Subcutaneous adipose tissue (tissue), 4 donors: ENCODE measurements around the gene FLYWCH2. TPM values are rescaled to one million over a fixed set of nuclear protein-coding genes. Genes with fewer than 3 reads are reported as not detected.

Experiments used
- total RNA-seq, 4 donors: library from RNA; depleted of rRNA; stranded (reverse); fragments of >200 nt; gene quantifications; one replicate each; pipeline ENCODE4 v1.1.0, GENCODE V29; 2016
- TF ChIP-seq, protein P1 (sequence below): fragments of 450-650 bp; IDR thresholded peaks from one replicate; pipeline ENCODE4 v1.5.1; 2016; ENCODE audit warnings: low read depth, mild to moderate bottlenecking, control low read depth, antibody characterized with exemption, moderate library complexity

The FLYWCH2 gene
- total RNA-seq, 4 donors from 2014 or later = 20.5 to 61.4 (median 29.1) TPM

DNA sequence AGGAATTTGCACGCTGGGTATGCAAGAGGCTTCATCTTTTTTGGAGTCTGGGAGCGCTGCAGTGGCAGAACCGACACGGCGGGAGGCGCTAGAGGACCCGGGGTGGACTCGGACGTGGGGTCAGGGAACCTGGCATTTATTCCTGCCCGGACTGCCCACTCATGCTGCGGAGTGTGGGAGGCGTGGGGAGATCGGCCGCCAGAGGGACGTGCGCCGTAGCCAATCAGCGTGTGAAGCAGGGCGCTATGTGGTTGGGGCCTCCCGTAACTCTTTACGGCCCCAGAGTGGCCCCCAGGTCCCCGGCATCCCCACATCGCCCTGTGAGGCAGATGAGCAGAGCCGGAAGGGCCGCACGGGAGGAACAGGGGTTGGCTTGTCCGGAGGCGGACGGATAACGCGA lies 11.2 kb downstream of the FLYWCH2 start:
- TF ChIP-seq, protein P1, sequence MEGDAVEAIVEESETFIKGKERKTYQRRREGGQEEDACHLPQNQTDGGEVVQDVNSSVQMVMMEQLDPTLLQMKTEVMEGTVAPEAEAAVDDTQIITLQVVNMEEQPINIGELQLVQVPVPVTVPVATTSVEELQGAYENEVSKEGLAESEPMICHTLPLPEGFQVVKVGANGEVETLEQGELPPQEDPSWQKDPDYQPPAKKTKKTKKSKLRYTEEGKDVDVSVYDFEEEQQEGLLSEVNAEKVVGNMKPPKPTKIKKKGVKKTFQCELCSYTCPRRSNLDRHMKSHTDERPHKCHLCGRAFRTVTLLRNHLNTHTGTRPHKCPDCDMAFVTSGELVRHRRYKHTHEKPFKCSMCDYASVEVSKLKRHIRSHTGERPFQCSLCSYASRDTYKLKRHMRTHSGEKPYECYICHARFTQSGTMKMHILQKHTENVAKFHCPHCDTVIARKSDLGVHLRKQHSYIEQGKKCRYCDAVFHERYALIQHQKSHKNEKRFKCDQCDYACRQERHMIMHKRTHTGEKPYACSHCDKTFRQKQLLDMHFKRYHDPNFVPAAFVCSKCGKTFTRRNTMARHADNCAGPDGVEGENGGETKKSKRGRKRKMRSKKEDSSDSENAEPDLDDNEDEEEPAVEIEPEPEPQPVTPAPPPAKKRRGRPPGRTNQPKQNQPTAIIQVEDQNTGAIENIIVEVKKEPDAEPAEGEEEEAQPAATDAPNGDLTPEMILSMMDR = no peak

DNA sequence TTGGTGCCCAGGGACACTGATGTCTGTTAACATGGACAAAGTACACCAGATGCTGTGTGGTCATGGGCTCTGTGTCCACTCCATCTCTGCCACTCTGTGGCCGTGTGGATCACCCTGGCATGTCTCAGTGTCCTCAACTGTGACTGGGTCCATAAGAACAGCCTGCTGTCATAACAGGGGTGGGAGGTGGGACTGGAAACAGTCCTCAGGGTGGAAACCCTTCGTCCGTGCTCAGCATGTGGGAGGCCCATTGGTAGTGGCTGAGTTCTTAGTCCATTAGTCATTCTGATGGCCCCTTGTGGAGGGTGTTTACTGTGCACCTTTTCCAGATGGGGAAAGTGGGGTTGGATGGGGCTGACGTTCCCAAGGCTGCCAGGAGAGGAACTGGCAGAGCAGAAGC lies 12.8 kb downstream of the FLYWCH2 start:
- TF ChIP-seq, protein P1 = no peak

DNA sequence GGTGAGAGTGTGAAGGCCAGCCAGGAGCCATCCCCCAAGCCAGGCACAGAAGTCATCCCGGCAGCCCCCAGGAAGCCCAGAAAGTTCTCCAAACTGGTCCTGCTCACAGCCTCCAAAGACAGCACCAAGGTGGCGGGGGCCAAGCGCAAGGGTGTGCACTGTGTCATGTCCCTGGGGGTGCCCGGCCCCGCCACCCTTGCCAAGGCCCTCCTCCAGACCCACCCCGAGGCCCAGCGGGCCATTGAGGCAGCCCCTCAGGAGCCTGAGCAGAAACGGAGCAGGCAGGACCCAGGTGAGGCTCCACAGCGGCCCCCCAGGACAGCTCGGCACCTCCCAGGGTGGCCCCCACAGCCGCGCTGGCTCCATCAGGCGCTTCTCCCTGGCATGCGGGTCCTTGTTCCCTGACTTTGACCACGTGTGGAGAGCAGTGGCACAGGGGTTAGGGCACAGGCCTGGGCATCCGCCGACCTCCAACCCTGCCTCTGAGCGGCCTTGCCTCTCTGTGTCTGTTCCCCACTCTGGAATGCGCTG lies 13.5 kb downstream of the FLYWCH2 start:
- TF ChIP-seq, protein P1 = no peak

DNA sequence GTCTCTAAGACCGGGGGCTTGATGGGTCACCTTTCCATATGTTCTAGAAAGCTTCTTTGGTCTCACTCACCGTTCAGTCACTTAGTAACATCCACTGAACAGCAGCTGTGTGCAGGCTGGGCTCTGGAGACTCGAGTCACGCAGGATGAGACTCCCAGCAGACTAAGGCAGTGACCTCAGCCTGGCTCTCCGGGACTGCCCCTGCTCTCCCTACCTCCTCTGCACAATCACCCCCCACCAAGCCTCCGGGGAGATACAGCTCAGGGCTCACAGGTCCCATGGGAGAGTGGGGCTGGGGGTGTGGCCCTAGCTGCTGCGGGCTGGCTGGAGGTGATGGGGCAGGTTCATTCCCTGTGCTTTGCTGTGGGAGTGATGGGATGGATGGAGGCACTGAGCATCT lies 14.1 kb downstream of the FLYWCH2 start:
- TF ChIP-seq, protein P1 = no peak

DNA sequence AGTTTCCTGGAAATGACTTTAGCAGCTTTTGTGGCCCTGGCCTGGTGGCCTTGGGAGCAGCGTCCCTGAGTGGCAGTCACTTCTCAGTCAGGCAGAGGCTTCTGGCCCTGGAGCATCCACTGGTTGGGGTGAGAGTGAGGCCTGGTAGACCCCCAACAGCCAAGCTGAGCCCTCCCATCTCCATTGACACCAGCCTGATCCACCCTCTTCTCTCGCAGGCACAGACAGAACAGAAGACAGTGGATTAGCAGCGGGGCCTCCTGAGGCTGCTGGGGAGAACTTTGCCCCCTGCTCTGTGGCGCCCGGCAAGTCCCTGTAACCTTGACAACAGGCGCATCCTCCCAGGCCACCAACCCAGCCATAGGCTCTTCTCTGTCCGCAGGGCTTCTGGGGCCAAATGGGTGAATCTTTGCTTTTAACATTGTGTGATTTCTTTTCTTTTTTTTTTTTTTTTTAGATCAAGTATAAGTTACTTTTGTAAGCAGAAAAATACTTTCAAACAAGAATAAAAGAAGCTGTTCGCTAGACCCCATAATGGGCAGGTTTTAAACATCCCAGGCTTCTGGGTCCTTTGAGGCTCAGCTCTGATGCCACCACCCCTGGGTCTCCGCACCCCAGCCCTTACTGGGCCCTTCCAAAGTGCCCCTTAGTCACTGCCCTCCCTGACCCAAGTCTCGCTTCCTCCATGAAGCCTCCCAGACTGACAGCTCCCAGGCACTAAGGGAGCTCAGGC lies 16.0 kb downstream of the FLYWCH2 start:
- TF ChIP-seq, protein P1 = no peak

DNA sequence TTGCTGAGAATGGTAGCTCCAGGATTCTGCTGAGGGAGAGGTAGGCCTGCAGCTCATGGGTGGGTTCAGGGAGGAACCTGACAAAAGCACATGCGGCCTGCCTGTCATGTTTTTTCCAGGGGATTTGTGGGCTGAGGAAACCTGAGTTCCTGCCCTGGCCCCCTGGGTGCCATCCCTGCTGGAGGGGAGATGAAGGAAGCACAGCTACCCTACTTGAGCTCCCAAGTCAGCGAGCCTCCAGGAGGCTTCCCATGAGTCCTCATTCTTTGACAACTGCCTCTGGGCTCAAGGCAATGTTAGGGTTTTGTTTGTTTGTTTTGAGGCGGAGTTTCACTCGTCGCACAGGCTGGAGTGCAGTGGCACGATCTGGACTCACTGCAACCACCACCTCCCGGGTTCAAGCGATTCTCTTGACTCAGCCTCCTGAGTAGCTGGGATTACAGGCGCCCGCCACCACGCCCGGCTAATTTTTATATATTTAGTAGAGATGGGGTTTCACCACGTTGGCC lies 16.6 kb downstream of the FLYWCH2 start:
- TF ChIP-seq, protein P1 = no peak

DNA sequence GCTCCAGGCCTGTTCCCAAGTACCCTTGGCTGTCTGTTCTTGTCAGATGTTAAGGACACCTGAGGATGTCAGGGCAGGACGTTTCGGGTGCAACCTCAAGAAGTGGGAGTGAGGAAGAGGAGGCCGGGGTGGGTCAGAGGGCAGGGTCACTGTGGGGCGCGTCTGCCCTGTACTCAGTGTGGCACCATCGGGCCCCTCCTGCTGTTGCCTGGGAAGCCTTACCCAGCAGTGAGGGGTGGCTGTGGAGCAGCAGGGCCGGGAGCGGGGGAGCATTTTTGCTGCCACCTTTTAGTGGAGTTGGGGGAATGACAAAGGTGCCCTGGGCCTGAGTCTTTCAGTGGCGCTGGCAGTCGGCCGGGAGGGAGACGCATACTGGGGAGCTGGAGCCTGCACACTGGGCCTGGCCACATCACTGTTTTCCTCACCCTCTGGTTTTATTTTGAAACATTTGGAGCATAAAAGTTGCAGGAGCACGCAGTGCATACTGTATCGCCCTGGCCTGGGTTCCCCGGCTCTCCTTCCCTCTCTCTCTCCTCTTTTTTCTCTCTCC lies 17.6 kb downstream of the FLYWCH2 start:
- TF ChIP-seq, protein P1 = no peak
